NCI-H1092 treated with DMSO at 0.1 percent for 48 hours (cell line): ENCODE data around the gene B3GALT2.
"Not testable (repeated sequence)": the region's sequence is repeated elsewhere in the genome, so short reads cannot be mapped to it uniquely, and the experiment has no call there.

Experiments used
- DNase-seq: peaks from one replicate; lab custom pipeline; 2025; lab: John Stamatoyannopoulos, UW

B3GALT2 gene

DNA sequence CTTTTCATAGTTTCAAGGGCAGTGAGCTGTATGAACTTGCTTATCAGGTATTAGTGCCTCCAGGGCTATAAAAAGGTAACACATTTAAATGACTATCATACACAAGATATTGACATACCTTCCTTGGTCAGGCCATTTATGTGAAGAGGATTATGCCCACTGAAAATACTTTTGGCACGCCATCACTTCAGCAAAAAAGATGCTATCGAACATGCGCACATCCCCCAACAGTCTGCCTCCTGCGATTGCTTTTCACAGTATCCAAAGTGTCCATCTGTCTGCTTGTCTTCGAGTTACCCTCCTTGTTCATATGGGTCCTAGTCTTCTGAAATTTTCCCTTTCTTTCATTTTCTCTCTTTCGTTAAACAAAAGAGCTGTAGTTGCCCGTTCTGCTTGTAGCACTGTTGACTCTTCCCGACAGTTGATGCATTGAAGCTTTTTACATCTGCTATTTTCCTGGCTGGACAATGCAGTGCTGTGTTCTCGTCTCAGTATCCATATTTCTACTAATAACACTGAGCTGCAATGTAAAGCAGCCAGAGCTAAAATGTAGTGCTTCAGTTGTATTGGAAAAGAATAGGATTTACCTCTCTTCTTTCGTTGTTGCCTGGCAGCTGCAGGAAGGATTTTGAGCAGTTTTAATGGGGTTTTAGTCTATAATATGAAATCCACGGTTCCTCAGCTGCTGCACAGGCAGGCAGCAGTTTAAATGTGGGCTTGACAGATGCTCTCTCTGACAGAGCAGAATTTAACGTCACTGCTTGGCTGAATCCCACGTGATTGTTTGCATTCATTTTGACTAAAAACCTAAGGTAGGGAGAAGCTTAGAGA is at the start of gene B3GALT2:
TSS of gene B3GALT2 (minus strand) at position 713 of the 831 bp plus-strand sequence. CDS start 5,051 bp downstream, outside the sequence.
- DNase-seq: peak; percentile 95

DNA sequence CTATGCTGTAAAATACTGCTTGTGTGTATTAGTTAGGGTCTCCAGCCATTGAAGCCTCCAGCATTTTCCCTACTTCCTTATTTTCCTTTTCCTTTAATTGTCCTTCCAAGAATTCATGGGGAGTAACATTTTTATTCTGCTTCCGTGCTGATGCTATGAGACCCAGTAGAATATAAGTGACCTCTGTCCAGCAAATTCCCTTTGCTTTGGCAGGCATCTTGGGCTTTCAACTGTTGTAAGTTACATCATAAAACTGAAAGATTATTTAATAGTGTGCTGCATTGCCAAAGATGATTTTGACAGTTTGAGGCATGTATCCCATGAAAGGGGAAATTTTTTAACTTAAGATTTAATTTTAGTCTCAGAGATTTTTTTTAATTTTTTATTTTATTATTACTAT is 48.1 kb upstream of the B3GALT2 start:
- no peak for DNase-seq

DNA sequence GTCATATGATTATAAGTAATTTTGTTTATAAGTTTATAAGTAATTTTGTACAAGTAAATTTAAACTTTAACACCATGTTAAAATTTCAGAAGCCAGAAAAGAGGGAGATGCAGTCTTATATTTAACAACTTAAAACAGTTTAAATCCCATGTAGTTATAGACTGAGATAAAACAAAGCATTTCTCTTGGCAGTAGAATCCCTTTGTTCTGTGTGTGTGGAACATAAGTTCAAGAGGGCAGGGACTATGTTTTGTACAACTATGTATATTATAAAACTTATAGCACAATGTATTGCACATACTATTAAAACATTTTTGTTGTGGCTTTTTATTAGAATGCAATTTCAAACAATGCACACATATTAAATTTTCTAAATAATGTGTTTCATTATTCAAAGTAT is 44.7 kb upstream of the B3GALT2 start:
- DNase-seq: not testable (repeated sequence)

DNA sequence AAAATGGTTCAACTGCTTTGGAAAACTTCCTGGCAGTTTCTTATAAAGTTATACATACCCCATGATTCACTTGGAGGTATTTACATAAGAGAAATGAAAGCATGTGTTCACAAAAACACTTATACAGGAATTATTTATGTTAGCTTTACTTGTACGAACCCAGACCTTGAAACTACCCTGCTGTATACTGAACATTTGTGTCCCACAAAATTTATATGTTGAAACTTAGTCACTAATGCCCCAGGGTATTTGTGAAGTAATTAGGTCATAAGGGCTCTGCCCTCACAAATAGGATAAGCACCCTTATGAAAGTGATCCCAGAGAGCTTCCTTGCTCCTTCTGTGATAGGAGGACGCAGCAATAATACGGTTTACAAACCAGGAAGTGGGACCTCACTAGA is 42.7 kb upstream of the B3GALT2 start:
- no peak for DNase-seq

DNA sequence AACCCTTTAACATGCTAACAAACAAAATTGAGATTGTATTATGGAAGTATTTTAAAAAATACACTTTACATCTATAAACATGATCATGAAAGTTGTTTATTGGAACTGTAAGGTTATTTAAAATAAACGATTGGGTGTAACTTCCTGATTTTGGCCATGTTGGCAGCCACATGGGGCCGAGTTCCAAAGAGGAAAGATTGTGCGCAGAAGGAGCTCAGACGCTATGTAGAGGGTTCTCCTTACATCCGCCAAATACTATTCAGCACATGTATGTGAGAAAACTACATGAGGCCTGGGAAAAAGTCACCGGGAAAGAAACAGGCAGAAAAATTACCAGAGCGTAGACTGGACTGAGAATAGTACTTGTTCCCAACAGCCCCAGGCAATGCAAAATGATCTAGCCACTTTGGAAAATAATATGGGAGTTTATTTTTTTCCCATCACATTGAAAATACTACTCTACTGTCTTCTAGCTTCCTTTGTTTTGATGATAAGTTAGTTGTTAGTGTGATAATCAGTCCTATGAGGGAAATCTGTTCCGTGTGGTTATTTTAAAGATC is 35.7 kb upstream of the B3GALT2 start:
- DNase-seq: no peak

DNA sequence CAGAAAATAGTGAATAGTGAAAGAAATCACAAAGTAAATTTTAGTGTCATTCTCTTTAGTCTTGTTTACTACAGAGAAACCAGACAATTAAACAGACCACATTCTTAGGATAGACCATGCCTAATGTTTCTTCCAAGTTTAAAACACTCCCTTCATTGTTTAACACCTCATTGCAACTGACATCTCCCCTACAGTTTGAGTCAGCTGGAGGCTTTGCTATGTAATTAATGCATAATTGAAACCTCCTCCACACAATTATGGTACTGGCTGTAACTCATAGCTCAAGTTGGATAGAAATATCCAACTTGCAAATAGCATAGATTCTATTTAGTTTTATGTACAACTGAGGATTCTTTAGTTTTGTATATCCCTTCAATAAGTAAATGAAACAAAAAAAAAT is 35.2 kb upstream of the B3GALT2 start:
- no peak for DNase-seq

DNA sequence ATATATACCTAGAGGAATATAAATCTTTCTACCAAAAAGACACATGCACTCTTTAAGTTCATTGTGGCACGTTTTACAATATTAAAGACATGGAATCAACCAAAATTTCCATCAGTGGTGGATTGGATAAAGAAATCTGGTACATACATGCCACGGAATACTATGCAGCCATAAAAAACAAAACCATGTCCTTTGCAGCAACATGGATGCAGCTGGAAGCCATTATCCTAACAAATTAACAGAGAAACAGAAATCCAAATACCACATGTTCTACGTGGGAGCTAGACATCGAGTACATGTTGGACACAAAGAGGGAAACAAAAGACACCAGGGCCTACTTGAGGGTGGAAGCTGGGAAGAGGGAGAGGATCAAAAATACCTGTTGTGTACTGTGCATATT is 33.0 kb upstream of the B3GALT2 start:
- DNase-seq: no peak

DNA sequence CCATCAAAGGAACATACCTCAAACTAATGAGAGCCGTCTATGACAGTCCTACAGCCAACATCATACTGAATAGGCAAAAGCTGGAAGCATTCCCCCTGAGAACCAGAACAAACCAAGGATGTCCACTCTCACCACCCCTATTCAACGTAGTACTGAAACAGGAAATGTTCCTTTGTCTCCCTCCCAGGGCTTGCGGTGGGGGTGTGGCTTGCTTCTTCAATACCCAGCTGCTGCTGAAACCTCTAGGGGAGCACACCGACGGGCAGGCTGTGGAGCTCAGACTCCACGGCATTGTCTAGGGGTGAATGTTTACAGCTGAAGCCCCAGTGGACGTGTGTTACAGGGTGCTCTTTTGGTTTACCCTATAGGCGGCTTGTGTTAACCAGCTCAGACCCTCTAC is 30.5 kb upstream of the B3GALT2 start:
- no peak for DNase-seq

GRCh38 chr1:193213998-193214397 is 27.6 kb upstream of the B3GALT2 start:
- DNase-seq: no peak

DNA sequence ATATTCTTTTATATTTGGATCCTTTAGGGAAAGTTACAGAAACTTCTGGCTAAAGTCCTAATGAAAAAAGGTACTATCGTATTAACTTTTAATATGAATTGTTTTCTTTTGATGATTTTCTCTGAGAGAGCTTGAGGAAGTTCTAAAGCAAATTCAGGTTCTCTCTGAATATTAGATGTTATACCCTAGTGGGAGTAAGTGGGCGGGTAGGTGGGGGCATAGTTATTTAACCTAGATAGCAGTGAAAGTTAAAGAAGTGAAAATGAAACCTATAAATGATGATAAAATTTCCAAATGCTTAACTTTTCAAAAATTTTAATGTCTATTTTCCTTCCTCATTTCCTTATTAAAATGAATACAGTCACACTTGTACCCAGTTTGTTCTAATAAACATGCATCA is 26.2 kb upstream of the B3GALT2 start:
- no peak for DNase-seq

DNA sequence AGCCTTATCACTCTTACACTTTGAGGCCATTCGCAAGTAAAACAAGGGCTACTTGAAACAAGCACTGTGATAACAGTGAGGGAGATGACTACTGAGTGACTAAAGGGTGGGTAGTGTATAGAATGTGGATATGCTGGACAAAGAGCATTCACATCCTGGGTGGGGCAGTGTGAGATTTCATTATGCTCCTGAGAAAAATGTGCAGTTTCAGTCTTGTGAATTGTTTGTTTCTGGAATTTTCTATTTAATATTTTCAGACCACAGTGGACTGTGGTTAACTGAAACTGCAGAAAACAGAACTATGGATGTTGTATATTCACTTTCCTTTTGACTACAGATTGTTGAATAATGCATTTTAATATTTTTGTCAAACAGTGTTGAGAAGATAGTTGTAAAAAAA is 25.1 kb upstream of the B3GALT2 start:
- DNase-seq: no peak

- DNase-seq: no peak
Measured at GRCh38 chr1:193210996-193211395, 24.6 kb upstream of the B3GALT2 start.

- no peak for DNase-seq
Measured at GRCh38 chr1:193201021-193201420, 14.6 kb upstream of the B3GALT2 start.

DNA sequence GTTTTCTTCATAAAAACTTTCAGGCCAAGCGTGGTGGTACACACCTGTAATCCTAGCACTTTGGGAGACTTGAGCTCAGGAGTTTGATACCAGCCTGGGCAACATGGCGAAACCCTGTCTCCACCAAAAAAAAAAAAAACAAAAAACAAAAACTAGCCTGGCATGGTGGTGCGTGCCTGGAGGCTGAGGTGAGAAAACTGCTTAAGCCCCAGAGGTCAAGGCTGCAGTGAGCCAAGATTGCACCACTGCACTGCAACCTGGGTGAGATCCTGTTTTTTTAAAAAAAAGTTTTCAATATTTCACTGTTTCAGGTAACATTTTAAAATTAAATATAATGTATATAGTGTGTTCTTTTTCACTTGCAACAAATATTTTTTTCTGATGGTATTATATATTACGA is 13.5 kb upstream of the B3GALT2 start:
- DNase-seq: no peak

DNA sequence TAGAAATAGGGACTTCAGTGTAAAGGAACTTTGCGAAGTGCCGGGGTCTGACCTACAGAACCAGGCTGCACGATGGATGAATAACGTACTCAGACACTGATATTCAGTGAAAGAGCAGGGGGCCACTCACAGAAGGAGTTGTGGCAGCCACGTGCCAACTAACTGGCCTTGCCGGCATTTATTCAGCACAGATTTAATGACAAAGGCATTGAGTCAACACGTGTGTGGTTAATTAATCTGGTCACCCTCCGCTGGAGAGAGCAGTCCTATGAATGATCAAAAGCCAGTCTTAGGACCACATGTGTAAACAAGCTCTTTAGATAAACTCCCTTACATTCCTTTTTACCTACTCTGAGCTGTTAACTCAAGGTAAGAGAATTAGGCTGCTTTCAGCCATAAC is 6.2 kb upstream of the B3GALT2 start:
- DNase-seq: no peak

GRCh38 chr1:193190096-193190744 is 3.8 kb upstream of the B3GALT2 start:
- no peak for DNase-seq

DNA sequence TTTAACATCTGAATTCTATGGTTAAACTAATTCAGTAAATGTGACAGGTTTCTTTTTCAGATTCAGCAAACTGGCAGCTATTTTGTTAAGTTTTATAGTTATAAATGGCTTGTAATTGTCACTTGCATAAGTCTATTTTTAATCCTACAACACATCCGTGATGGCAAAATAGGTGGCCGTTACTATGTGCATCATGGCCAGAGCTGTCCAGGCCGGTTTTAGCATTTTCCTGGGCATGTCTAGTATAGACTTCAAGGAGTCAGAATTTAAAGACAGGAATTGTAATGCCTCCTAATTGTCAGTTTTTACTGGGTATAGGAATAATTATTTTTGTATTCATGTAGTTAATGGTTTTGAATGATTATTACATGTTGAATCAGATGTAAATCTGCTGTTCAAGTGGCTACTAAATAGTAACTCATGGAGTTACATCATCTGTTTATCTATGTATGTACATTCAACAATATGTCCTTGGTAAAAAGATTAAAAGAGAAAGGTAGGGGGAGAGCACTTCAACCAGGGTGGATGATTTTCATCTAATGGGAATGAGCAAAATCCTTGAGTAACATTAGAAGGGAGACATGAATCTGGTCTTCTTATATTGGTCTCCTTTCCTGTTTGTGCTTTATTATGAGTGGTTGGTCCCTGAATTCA is 3.2 kb upstream of the B3GALT2 start:
- no peak for DNase-seq

DNA sequence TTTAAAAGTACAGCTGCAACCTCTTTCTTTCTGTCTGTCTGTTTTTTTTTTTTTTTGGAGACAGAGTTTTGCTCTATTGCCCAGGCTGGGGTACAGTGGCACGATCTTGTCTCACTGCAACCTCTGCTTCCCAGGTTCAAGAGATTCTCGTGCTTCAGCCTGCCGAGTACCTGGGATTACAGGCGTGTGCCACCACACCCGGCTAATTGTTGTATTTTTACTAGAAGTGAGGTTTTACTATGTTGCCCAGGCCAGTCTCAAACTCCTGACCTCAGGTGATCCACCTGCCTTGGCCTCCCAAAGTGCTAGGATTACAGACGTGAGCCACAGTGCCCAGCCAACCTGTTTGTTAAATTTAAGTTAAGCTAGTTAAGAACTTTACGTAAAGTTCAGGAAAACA is 2.5 kb upstream of the B3GALT2 start:
- DNase-seq: not testable (repeated sequence)

GRCh38 chr1:193187114-193187513 is 701 bp upstream of the B3GALT2 start:
- peak; percentile 66 for DNase-seq

DNA sequence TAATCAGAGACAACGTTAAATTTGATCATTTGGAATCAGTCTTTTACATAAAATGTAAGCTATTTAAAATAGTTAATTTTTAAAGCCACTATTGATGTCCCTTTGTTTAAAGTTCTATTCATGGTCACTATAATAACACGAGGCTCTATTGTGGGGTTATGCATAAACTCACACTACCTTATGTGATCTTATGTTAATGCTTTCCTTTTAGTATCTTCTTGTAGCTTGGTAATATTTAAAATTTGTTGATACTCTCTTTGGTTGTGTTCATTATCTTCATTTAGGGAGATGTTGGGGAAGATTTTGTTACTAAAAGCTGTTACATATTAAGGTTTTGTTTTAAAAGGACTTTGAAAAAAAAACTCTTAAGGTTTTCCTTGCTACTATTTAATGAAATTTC is 1.2 kb downstream of the B3GALT2 start:
- DNase-seq: peak; percentile 37

DNA sequence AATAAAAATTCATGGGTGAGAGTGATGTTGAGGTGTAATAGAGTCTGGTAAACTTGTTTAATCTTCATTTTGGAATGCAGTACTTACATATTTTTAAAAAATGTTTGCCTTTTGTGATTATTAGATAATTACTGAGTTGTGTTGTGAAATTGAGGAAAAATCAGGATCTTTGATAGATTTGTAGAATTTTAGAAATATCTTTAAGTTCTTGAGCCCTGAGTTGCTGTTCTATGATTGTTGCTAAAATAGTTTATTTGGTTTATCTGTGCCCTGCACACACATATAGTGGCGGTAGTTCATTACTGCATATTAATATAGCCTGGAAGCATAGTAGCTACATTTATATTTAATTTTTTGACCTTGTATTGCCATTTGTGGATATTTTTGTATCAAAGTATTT is 1.6 kb downstream of the B3GALT2 start:
- DNase-seq: no peak

GRCh38 chr1:193183019-193183627 is 3.3 kb downstream of the B3GALT2 start:
- peak; percentile 88 for DNase-seq
